ENCODE data around the gene CTBP1.

GRCh38 chr4:1260418-1261106 is 11.6 kb upstream of the CTBP1 start:
- TF ChIP-seq CTCF (conservative IDR thresholded peaks at IDR 0.05) (no peak), ZFX (IDR thresholded peaks at IDR 0.05) (no peak)
